Ovary (tissue), 9 donors: ENCODE results near the gene USP28. TPM values are rescaled to one million over a fixed set of nuclear protein-coding genes. Genes with fewer than 3 reads are reported as not detected.

ENCODE experiments used
- DNase-seq, 5 donors: peaks; one replicate each; pipeline ENCODE4 v3.0.0-alpha.2; 2019 to 2020
- H3K27ac ChIP-seq, 2 donors: fragments of 200-600 bp; one replicate each; pipeline versions ENCODE4 v1.5.1 to v1.8.0; 2019 to 2022
- H3K27me3 ChIP-seq: fragments of 200-600 bp; one replicate; pipeline ENCODE4 v1.8.0; 2022
- H3K36me3 ChIP-seq: fragments of 200-600 bp; sonication (generic); one replicate; pipeline ENCODE4 v1.5.1; 2019
- H3K4me1 ChIP-seq: one replicate; pipeline ENCODE4 v1.8.1; 2013; ENCODE audit warnings: mild to moderate bottlenecking, moderate library complexity; ENCODE audit not compliant: insufficient read depth
- H3K4me3 ChIP-seq: fragments of 200-600 bp; sonication (generic); one replicate; pipeline ENCODE4 v1.5.1; 2017
- H3K9me3 ChIP-seq, 2 donors: fragments of 200-600 bp in 1 of 2; sonication (generic) in 1 of 2; one replicate each; pipeline versions ENCODE4 v1.5.1 to v1.8.1; 2013 to 2019; ENCODE audit warnings: mild to moderate bottlenecking in 1 of 2, moderate library complexity in 1 of 2
- CTCF ChIP-seq, 3 donors: fragments of 450-650 bp in 2 of 3; fragments of 200-600 bp in 1 of 3; IDR thresholded peaks; one replicate each; pipeline versions ENCODE4 v1.5.1 to v1.8.0; 2016 to 2022; ENCODE audit warnings: antibody characterized with exemption in 3 of 3, mild to moderate bottlenecking in 1 of 3
- EP300 ChIP-seq: sonication (generic); formaldehyde crosslinking; IDR thresholded peaks from one replicate; pipeline ENCODE4 v1.6.1; 2017; ENCODE audit warnings: antibody characterized with exemption
- POLR2A ChIP-seq: fragments of 450-650 bp; IDR thresholded peaks from one replicate; pipeline ENCODE4 v1.6.1; 2017; ENCODE audit warnings: antibody characterized with exemption, mild to moderate bottlenecking, moderate library complexity
- WGBS, 3 donors: extraction: QIAGEN DNeasy Blood & Tissue Kit in 1 of 3; methylation state at CpG; one replicate each; pipeline versions ENCODE4 v1.1.5 to v1.1.7; 2013 to 2017; 5-methylcytosine and 5-hydroxymethylcytosine counted together
- intact Hi-C, 4 donors: fragments of 100-400 bp; cut with DNase I; formaldehyde crosslinking; loops; one replicate each; pipeline versions ENCODE4 v1.11.0 to v1.15.1; 2022 to 2023
- polyA plus RNA-seq, 2 donors: library from polyadenylated mRNA; stranded (reverse); fragments of 200-250 nt in 1 of 2; fragments of 350-450 nt in 1 of 2; fragmentation: Illumina TruSeq in 1 of 2; extraction: RNeasy Lipid Tissue Mini Kit (QIAGEN cat#74804) in 1 of 2; gene quantifications; one replicate each; pipeline ENCODE4 v1.2.3, GENCODE V29; 2013 to 2014
- total RNA-seq, 7 donors: library from RNA; depleted of rRNA in 2 of 7; stranded (reverse); fragments of >200 nt in 2 of 7; fragmentation: NEBNext Ultra II Directional in 3 of 7; extraction: Animal tissue kit (Norgen Biotek cat#: 25700) in 3 of 7; gene quantifications; one replicate each; pipeline versions ENCODE4 v1.1.0 to v1.2.4, GENCODE V29; 2016 to 2023
- donor health status: DM: no; HTN: no; CAD: no; lungs with moderate emphysema.
- donor health status: DM: no; HTN: no; CAD: no.
- donor health status: Bipolar disorder and iron deficiency.
- donor health status: DM: yes; HTN: yes; CAD: no.
- donor health status: DM: no; HTN: no; CAD: no.
- donor health status: DM: yes; HTN: yes; CAD: no.

The USP28 gene
- total and polyA plus RNA-seq, 9 donors: 11.0 to 29.5 (median 23.4) TPM

GRCh38 chr11:113859665-113860064, 15.7 kb downstream of the USP28 start:
- Histone ChIP-seq H3K9me3 (no peaks in the 10 kb centered on the region), H3K36me3 (no peaks in the 10 kb centered on the region), H3K4me1 (no peaks in the 10 kb centered on the region), H3K27ac (no peak overlapping the region), H3K4me3 (no peak overlapping the region), H3K27me3 (no peaks in the 10 kb centered on the region)
- TF ChIP-seq CTCF (IDR thresholded peaks at IDR 0.05): no peak
- TF ChIP-seq POLR2A: no peak
- no peak for TF ChIP-seq EP300
- intact Hi-C loops: no loop called here
- DNase-seq: no peak

DNA sequence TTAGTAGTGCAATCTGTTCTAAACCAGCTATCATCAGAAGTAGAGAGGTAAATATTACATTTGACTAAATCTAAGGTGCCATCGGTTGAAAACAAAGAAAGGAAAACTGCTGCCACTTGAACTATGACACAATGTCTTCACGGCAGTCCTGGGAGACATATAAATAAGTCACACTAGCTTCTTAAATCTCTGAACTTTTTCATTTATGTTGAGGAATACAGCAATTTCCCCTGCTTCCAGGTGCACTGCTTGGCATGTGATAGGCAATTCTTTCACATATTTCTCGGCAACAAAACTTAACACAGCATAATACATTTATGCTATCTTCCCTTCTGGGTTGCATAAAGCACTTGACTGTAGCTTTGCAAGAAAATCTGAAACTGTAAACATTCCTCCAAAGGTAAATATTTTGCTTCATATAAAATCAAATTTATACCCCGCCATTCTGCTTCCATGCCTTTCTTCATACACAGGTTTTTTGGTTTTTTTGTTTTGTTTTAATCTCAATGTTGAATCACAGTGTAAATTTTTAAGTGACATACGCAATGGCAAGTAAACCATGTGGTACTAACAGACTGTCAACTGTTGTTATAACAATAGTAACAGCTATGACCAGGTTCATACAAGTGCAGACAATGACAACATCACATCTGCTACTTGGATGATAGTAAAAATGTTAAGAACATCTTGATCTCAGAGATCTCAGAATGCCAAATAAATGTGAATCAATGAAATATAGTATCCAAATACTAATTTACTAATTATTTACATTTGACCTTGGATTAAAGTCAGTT, 18.2 kb downstream of the USP28 start:
- Histone ChIP-seq H3K36me3 (no peaks in the 10 kb centered on the region), H3K4me3 (no peak overlapping the region), H3K9me3 (no peaks in the 10 kb centered on the region), H3K4me1 (no peaks in the 10 kb centered on the region), H3K27me3 (no peaks in the 10 kb centered on the region), H3K27ac (no peak overlapping the region)
- TF ChIP-seq CTCF (IDR thresholded peaks at IDR 0.05): no peak
- no peak for TF ChIP-seq POLR2A
- TF ChIP-seq EP300: no peak
- intact Hi-C loops: no loop called here
- 66 to 84% (median 80%) methylated on average over 5 of the region's 5 CpGs for WGBS, 3 donors
- DNase-seq: no peak

DNA sequence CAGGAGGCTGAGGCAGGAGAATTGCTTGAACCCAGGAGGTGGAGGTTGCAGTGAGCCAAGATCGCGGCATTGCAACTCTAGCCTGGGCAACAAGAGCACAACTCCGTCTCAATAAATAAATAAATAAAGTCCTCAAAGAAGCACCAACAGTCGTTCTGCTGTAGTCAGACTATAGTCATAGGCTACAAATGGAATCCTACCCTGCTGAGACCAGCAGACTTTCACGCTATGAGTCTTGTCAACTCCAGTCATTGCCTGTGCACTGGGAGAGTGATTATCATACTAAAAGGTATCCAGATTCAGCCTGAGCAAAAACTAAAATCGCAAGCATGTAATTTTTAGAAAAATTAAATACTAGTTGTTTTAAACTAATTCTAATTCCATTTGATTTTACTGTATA, 19.6 kb downstream of the USP28 start:
- Histone ChIP-seq H3K27ac (no peak overlapping the region), H3K36me3 (no peaks in the 10 kb centered on the region), H3K27me3 (no peaks in the 10 kb centered on the region), H3K9me3 (no peaks in the 10 kb centered on the region), H3K4me1 (no peaks in the 10 kb centered on the region), H3K4me3 (no peak overlapping the region)
- TF ChIP-seq POLR2A (no peak), EP300 (no peak), CTCF (IDR thresholded peaks at IDR 0.05) (no peak)
- WGBS, 3 donors: 91 to 96% (median 96%) methylated on average over 6 of the region's 6 CpGs
- intact Hi-C loops: no loop called here
- no peak for DNase-seq

- no peak overlapping the region for H3K27ac ChIP-seq
- no peaks in the 10 kb centered on the region for H3K27me3 ChIP-seq
- no peak for TF ChIP-seq CTCF (IDR thresholded peaks at IDR 0.05)
- no peak for TF ChIP-seq POLR2A
- TF ChIP-seq EP300: no peak
- no peaks in the 10 kb centered on the region for H3K36me3 ChIP-seq
- no peak overlapping the region for H3K4me3 ChIP-seq
- WGBS, 3 donors: 93 to 96% (median 93%) methylated on average over 5 of the region's 5 CpGs
- DNase-seq: no peak
- H3K9me3 ChIP-seq: no peaks in the 10 kb centered on the region
- H3K4me1 ChIP-seq: peaks cover 1% of the 10 kb centered on the region
- intact Hi-C loops: no loop called here
Measured at GRCh38 chr11:113850188-113850587, 25.2 kb downstream of the USP28 start.
